ENCODE results near the gene MCF2L2.

MCF2L2 gene

DNA sequence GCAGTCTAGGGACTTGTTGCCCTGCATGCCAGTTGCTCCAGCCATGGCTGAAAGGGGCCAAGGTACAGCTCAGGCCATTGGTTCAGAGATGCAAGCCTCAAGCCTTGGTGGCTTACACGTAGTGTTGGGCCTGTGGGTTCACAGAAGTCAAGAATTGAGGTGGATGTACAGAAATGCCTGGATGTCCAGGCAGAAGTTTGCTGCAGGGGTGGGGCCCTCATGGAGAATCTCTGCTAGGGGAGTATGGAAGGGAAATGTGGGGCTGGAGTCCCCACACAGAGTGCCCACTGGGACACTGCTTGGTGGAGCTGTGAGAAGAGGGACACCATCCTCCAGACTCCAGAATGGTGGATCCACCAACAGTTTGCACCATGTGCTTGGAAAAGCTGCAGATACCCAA lies 186.0 kb downstream of the MCF2L2 start:
- TF ChIP-seq FOXP2 (optimal IDR thresholded peaks at IDR 0.05; ENCODE audit: borderline replicate concordance, extremely low read depth, extremely low read length, insufficient read depth) (no peak), POLR2AphosphoS5 (IDR thresholded peaks at IDR 0.05; ENCODE audit: low read depth, low read length) (no peak), SIN3A (IDR thresholded peaks at IDR 0.05; ENCODE audit: borderline replicate concordance, insufficient read depth, low read length) (no peak), TAF1 (IDR thresholded peaks at IDR 0.05; ENCODE audit: borderline replicate concordance, insufficient read depth, low read length) (no peak)
- TF ChIP-seq, protein P1, sequence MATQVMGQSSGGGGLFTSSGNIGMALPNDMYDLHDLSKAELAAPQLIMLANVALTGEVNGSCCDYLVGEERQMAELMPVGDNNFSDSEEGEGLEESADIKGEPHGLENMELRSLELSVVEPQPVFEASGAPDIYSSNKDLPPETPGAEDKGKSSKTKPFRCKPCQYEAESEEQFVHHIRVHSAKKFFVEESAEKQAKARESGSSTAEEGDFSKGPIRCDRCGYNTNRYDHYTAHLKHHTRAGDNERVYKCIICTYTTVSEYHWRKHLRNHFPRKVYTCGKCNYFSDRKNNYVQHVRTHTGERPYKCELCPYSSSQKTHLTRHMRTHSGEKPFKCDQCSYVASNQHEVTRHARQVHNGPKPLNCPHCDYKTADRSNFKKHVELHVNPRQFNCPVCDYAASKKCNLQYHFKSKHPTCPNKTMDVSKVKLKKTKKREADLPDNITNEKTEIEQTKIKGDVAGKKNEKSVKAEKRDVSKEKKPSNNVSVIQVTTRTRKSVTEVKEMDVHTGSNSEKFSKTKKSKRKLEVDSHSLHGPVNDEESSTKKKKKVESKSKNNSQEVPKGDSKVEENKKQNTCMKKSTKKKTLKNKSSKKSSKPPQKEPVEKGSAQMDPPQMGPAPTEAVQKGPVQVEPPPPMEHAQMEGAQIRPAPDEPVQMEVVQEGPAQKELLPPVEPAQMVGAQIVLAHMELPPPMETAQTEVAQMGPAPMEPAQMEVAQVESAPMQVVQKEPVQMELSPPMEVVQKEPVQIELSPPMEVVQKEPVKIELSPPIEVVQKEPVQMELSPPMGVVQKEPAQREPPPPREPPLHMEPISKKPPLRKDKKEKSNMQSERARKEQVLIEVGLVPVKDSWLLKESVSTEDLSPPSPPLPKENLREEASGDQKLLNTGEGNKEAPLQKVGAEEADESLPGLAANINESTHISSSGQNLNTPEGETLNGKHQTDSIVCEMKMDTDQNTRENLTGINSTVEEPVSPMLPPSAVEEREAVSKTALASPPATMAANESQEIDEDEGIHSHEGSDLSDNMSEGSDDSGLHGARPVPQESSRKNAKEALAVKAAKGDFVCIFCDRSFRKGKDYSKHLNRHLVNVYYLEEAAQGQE (IDR thresholded peaks at IDR 0.05; ENCODE audit: insufficient read depth in 1 of 2, low read depth in 2 of 2, low read length in 2 of 2) = no peak

- TF ChIP-seq SIN3A (IDR thresholded peaks at IDR 0.05; ENCODE audit: borderline replicate concordance, insufficient read depth, low read length) (no peak), POLR2AphosphoS5 (IDR thresholded peaks at IDR 0.05; ENCODE audit: low read depth, low read length) (no peak), FOXP2 (optimal IDR thresholded peaks at IDR 0.05; ENCODE audit: borderline replicate concordance, extremely low read depth, extremely low read length, insufficient read depth) (no peak), TAF1 (IDR thresholded peaks at IDR 0.05; ENCODE audit: borderline replicate concordance, insufficient read depth, low read length) (no peak)
- TF ChIP-seq, protein P1 (IDR thresholded peaks at IDR 0.05; ENCODE audit: insufficient read depth in 1 of 2, low read depth in 2 of 2, low read length in 2 of 2) = no peak
These were observed 189.4 kb downstream of the MCF2L2 start for GRCh38 chr3:183239046-183239445.

GRCh38 chr3:183233966-183234365 lies 194.5 kb downstream of the MCF2L2 start:
- TF ChIP-seq TAF1 (IDR thresholded peaks at IDR 0.05; ENCODE audit: borderline replicate concordance, insufficient read depth, low read length) = no peak
- TF ChIP-seq SIN3A (IDR thresholded peaks at IDR 0.05; ENCODE audit: borderline replicate concordance, insufficient read depth, low read length) = no peak
- TF ChIP-seq POLR2AphosphoS5 (IDR thresholded peaks at IDR 0.05; ENCODE audit: low read depth, low read length) = no peak
- TF ChIP-seq FOXP2 (optimal IDR thresholded peaks at IDR 0.05; ENCODE audit: borderline replicate concordance, extremely low read depth, extremely low read length, insufficient read depth) = no peak
- TF ChIP-seq, protein P1 (IDR thresholded peaks at IDR 0.05; ENCODE audit: insufficient read depth in 1 of 2, low read depth in 2 of 2, low read length in 2 of 2) = no peak

GRCh38 chr3:183230826-183231225 lies 197.6 kb downstream of the MCF2L2 start:
- TF ChIP-seq SIN3A (IDR thresholded peaks at IDR 0.05; ENCODE audit: borderline replicate concordance, insufficient read depth, low read length) = no peak
- TF ChIP-seq, protein P1 (IDR thresholded peaks at IDR 0.05; ENCODE audit: insufficient read depth in 1 of 2, low read depth in 2 of 2, low read length in 2 of 2) = no peak
- no peak for TF ChIP-seq POLR2AphosphoS5 (IDR thresholded peaks at IDR 0.05; ENCODE audit: low read depth, low read length)
- TF ChIP-seq TAF1 (IDR thresholded peaks at IDR 0.05; ENCODE audit: borderline replicate concordance, insufficient read depth, low read length) = no peak
- TF ChIP-seq FOXP2 (optimal IDR thresholded peaks at IDR 0.05; ENCODE audit: borderline replicate concordance, extremely low read depth, extremely low read length, insufficient read depth) = no peak

- TF ChIP-seq, protein P1 (IDR thresholded peaks at IDR 0.05; ENCODE audit: insufficient read depth in 1 of 2, low read depth in 2 of 2, low read length in 2 of 2) = no peak
- TF ChIP-seq TAF1 (IDR thresholded peaks at IDR 0.05; ENCODE audit: borderline replicate concordance, insufficient read depth, low read length) (no peak), SIN3A (IDR thresholded peaks at IDR 0.05; ENCODE audit: borderline replicate concordance, insufficient read depth, low read length) (no peak), POLR2AphosphoS5 (IDR thresholded peaks at IDR 0.05; ENCODE audit: low read depth, low read length) (no peak), FOXP2 (optimal IDR thresholded peaks at IDR 0.05; ENCODE audit: borderline replicate concordance, extremely low read depth, extremely low read length, insufficient read depth) (no peak)
These were observed 199.2 kb downstream of the MCF2L2 start for GRCh38 chr3:183229178-183229577.

All from PFSK-1 (cell line).